ENCODE measurements around the gene DPP6.

- TF ChIP-seq, protein P1, sequence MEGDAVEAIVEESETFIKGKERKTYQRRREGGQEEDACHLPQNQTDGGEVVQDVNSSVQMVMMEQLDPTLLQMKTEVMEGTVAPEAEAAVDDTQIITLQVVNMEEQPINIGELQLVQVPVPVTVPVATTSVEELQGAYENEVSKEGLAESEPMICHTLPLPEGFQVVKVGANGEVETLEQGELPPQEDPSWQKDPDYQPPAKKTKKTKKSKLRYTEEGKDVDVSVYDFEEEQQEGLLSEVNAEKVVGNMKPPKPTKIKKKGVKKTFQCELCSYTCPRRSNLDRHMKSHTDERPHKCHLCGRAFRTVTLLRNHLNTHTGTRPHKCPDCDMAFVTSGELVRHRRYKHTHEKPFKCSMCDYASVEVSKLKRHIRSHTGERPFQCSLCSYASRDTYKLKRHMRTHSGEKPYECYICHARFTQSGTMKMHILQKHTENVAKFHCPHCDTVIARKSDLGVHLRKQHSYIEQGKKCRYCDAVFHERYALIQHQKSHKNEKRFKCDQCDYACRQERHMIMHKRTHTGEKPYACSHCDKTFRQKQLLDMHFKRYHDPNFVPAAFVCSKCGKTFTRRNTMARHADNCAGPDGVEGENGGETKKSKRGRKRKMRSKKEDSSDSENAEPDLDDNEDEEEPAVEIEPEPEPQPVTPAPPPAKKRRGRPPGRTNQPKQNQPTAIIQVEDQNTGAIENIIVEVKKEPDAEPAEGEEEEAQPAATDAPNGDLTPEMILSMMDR (IDR thresholded peaks at IDR 0.05; ENCODE audit: insufficient read depth, low read depth, low read length) = no peak
- TF ChIP-seq EZH2 (IDR thresholded peaks at IDR 0.05; ENCODE audit: insufficient read depth, low read length) = no peak
Observed at GRCh38 chr7:154651501-154651900, 599.3 kb downstream of the DPP6 start.
